ENCODE results near the gene MAPRE3. TPM values are rescaled to one million over a fixed set of nuclear protein-coding genes. Genes with fewer than 3 reads are reported as not detected.

Gene MAPRE3
- total RNA-seq, 1 experiment from 2014 or later: 10.3 TPM

- POLR2A ChIA-PET: interaction anchor here (0.6 to 4.0 kb wide), 9 partner anchors 15 to 1011 kb away, joined by 3 to 27 read pairs (median 5); partner anchors contain the start of genes KHK, OST4 and TMEM214
- H3K4me3 Mint-ChIP-seq: peak overlapping the region; percentile 93
- DNase-seq (ENCODE audit: low spot score): no peak
- peak overlapping the region; percentile 74; the same call in 1 of the 2 replicates for H3K27ac Mint-ChIP-seq
- peaks cover 10% of the 10 kb centered on the region for H3K27me3 Mint-ChIP-seq (ENCODE audit: low read depth)
- H3K9me3 Mint-ChIP-seq: peaks cover 3% of the 10 kb centered on the region; the same call in 1 of the 2 replicates
- peaks cover 12% of the 10 kb centered on the region for H3K4me1 Mint-ChIP-seq
- peaks cover 6% of the 10 kb centered on the region; the same call in 1 of the 2 replicates for H3K36me3 Mint-ChIP-seq
- ATAC-seq: peak; percentile 6
- CTCF ChIA-PET: interaction anchor here (0.9 to 4.4 kb wide), 18 partner anchors 9 to 254 kb away, joined by 3 to 38 read pairs (median 6); partner anchors contain the start of genes KHK and OST4
- TF ChIP-seq PRDM15 (CRISPR knock-in tag; IDR thresholded peaks at IDR 0.05) (peak; percentile 51; the same call in 1 of the 2 replicates), JUN (CRISPR knock-in tag; IDR thresholded peaks at IDR 0.05) (0 out of 2 replicates have a peak, but pooled peaks have one; percentile 24), E2F5 (CRISPR knock-in tag; IDR thresholded peaks at IDR 0.05) (peak; percentile 56; the same call in 1 of the 2 replicates), FOXJ3 (CRISPR knock-in tag; IDR thresholded peaks at IDR 0.05; ENCODE audit: borderline replicate concordance) (no peak), USF1 (CRISPR knock-in tag; IDR thresholded peaks at IDR 0.05) (peak; percentile 47; the same call in 1 of the 2 replicates), SMAD3 (CRISPR knock-in tag; IDR thresholded peaks at IDR 0.05; ENCODE audit: borderline replicate concordance) (no peak), CREB1 (CRISPR knock-in tag; IDR thresholded peaks at IDR 0.05) (no peak), FOXK1 (CRISPR knock-in tag; IDR thresholded peaks at IDR 0.05) (0 out of 2 replicates have a peak, but pooled peaks have one; percentile 26), ZNF671 (CRISPR knock-in tag; IDR thresholded peaks at IDR 0.05) (0 out of 2 replicates have a peak, but pooled peaks have one; percentile 22), OVOL2 (CRISPR knock-in tag; IDR thresholded peaks at IDR 0.05; ENCODE audit: borderline replicate concordance) (no peak), ESRRA (CRISPR knock-in tag; IDR thresholded peaks at IDR 0.05; ENCODE audit: borderline replicate concordance) (peak; percentile 36; the same call in 1 of the 2 replicates), USF2 (CRISPR knock-in tag; IDR thresholded peaks at IDR 0.05) (peak; percentile 44; the same call in 1 of the 2 replicates), ZNF263 (CRISPR knock-in tag; IDR thresholded peaks at IDR 0.05; ENCODE audit: low read depth) (no peak), ZNF232 (CRISPR knock-in tag; IDR thresholded peaks at IDR 0.05) (no peak), HMGXB4 (CRISPR knock-in tag; IDR thresholded peaks at IDR 0.05) (no peak; the same call in 1 of the 2 replicates), ATF1 (CRISPR knock-in tag; IDR thresholded peaks at IDR 0.05) (no peak), SP1 (CRISPR knock-in tag; conservative IDR thresholded peaks at IDR 0.05) (0 out of 2 replicates have a peak, but pooled peaks have one; percentile 8), IRF1 (CRISPR knock-in tag; IDR thresholded peaks at IDR 0.05) (peak; percentile 57; the same call in 1 of the 2 replicates), ZNF219 (CRISPR knock-in tag; IDR thresholded peaks at IDR 0.05; ENCODE audit: borderline replicate concordance) (peak; percentile 62; the same call in 1 of the 2 replicates), ZNF512 (CRISPR knock-in tag; IDR thresholded peaks at IDR 0.05; ENCODE audit: borderline replicate concordance) (no peak)
These were observed 79.2 kb downstream of the MAPRE3 start for GRCh38 chr2:27049422-27050280.

Data from WTC11 (cell line).